Calu3 (cell line): Measurements from ENCODE around the gene GPSM1. TPM values are rescaled to one million over a fixed set of nuclear protein-coding genes. Genes with fewer than 3 reads are reported as not detected.

Experiments
- BruUV-seq: library from RNA; stranded (reverse); fragments of 400-500 nt; replicated peaks from 2 replicates; lab custom pipeline; 2021; lab: Mats Ljungman, UMichigan
- CTCF ChIA-PET: fragments of 300-600 bp; sonication (Branson Sonifier 250); formaldehyde crosslinking; loops from one replicate; lab custom pipeline; 2022; ENCODE audit warnings: antibody characterized with exemption; lab: Charles Lee
- DNase-seq: peaks from one replicate; pipeline ENCODE4 v3.0.0; 2022
- H3K27ac Mint-ChIP-seq: one replicate; pipeline ENCODE4 v1.8.0; 2022; ENCODE audit warnings: mixed read lengths; ENCODE audit not compliant: unreplicated experiment
- H3K27me3 Mint-ChIP-seq: one replicate; pipeline ENCODE4 v1.8.0; 2022; ENCODE audit warnings: mixed read lengths; ENCODE audit not compliant: unreplicated experiment
- H3K36me3 Mint-ChIP-seq: one replicate; pipeline ENCODE4 v1.8.0; 2022; ENCODE audit warnings: mild to moderate bottlenecking, moderate library complexity, mixed read lengths; ENCODE audit not compliant: insufficient read depth, unreplicated experiment
- H3K4me1 Mint-ChIP-seq: one replicate; pipeline ENCODE4 v1.8.0; 2022; ENCODE audit warnings: mild to moderate bottlenecking, low read depth, mixed read lengths; ENCODE audit not compliant: unreplicated experiment
- H3K4me3 Mint-ChIP-seq: one replicate; pipeline ENCODE4 v1.8.0; 2022; ENCODE audit warnings: mild to moderate bottlenecking, low read depth, moderate library complexity, mixed read lengths; ENCODE audit not compliant: unreplicated experiment
- H3K9me3 Mint-ChIP-seq: one replicate; pipeline ENCODE4 v1.8.0; 2022; ENCODE audit warnings: low read depth, mixed read lengths; ENCODE audit not compliant: unreplicated experiment
- intact Hi-C: fragments of 100-400 bp; cut with micrococcal nuclease; formaldehyde crosslinking; loops from one replicate; pipeline ENCODE4 v1.10.0; 2022; ENCODE audit not compliant: unreplicated experiment
- total RNA-seq: library from RNA; stranded (reverse); gene quantifications from 2 replicates; pipeline ENCODE4 v1.2.3, GENCODE V29; 2022
- TF ChIP-seq, protein P1 (sequence below): fragments of 200-600 bp; IDR thresholded peaks from one replicate; pipeline ENCODE4 v1.8.0; 2022; ENCODE audit warnings: antibody characterized with exemption; ENCODE audit not compliant: unreplicated experiment

The GPSM1 gene
- total RNA-seq, 1 experiment from 2014 or later: 3.9 TPM

- Mint-ChIP-seq H3K9me3 (no peaks in the 10 kb centered on the region), H3K4me1 (no peaks in the 10 kb centered on the region), H3K4me3 (no peak overlapping the region), H3K36me3 (peaks cover 39% of the 10 kb centered on the region), H3K27ac (no peak overlapping the region), H3K27me3 (no peaks in the 10 kb centered on the region)
- BruUV-seq: no TSS peak
- TF ChIP-seq, protein P1, sequence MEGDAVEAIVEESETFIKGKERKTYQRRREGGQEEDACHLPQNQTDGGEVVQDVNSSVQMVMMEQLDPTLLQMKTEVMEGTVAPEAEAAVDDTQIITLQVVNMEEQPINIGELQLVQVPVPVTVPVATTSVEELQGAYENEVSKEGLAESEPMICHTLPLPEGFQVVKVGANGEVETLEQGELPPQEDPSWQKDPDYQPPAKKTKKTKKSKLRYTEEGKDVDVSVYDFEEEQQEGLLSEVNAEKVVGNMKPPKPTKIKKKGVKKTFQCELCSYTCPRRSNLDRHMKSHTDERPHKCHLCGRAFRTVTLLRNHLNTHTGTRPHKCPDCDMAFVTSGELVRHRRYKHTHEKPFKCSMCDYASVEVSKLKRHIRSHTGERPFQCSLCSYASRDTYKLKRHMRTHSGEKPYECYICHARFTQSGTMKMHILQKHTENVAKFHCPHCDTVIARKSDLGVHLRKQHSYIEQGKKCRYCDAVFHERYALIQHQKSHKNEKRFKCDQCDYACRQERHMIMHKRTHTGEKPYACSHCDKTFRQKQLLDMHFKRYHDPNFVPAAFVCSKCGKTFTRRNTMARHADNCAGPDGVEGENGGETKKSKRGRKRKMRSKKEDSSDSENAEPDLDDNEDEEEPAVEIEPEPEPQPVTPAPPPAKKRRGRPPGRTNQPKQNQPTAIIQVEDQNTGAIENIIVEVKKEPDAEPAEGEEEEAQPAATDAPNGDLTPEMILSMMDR: no peak
- intact Hi-C loops: no loop called here
- DNase-seq: no peak
- CTCF ChIA-PET: no interaction called here
Measured at GRCh38 chr9:136361047-136361753, 33.9 kb downstream of the GPSM1 start.

GRCh38 chr9:136361754-136362449, 34.6 kb downstream of the GPSM1 start:
- CTCF ChIA-PET: interaction anchor here (1.5 kb wide), 1 partner anchor 11 kb away, joined by 6 read pairs; no protein-coding TSS in a partner anchor
- no TSS peak for BruUV-seq
- Mint-ChIP-seq H3K9me3 (no peaks in the 10 kb centered on the region), H3K36me3 (peaks cover 36% of the 10 kb centered on the region), H3K4me3 (no peak overlapping the region), H3K27ac (no peak overlapping the region), H3K4me1 (no peaks in the 10 kb centered on the region), H3K27me3 (no peaks in the 10 kb centered on the region)
- intact Hi-C loops: no loop called here
- TF ChIP-seq, protein P1: no peak
- no peak for DNase-seq

DNA sequence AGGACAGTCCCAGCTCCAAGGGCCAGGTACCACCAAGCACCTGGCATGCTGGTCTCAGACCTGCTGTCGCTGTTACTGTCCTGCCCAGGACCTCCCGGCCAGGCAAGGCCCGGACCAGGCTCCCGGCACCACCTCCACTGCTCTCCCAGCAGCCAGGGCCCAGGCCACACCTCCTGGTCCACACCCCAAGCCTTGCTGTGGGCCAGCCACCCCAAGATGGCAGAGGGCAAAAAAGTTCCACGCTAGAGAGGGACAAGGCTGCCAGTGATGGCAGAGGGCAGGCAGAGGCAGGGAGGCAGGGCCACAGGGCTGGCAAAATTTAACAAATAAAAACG, 35.1 kb downstream of the GPSM1 start:
- H3K4me1 Mint-ChIP-seq: no peaks in the 10 kb centered on the region
- no peaks in the 10 kb centered on the region for H3K9me3 Mint-ChIP-seq
- CTCF ChIA-PET: interaction anchor here (1.0 to 1.6 kb wide), 3 partner anchors 8 to 17 kb away, joined by 4 to 7 read pairs (median 6); no protein-coding TSS in a partner anchor

GRCh38 chr9:136363106-136363948, 36.0 kb downstream of the GPSM1 start, which contains the start of gene DNLZ:
DNLZ (minus strand) TSS chr9:136363744; CDS start chr9:136363714, 30 bp downstream.
- peaks cover 40% of the 10 kb centered on the region for H3K36me3 Mint-ChIP-seq
- DNase-seq: peak; percentile 94
- H3K27me3 Mint-ChIP-seq: no peaks in the 10 kb centered on the region
- BruUV-seq: no TSS peak
- H3K4me1 Mint-ChIP-seq: no peaks in the 10 kb centered on the region
- H3K4me3 Mint-ChIP-seq: peak within 1 kb of the TSS; percentile 67
- H3K9me3 Mint-ChIP-seq: no peaks in the 10 kb centered on the region
- intact Hi-C loops: no loop called here
- no peak within 1 kb of the TSS for H3K27ac Mint-ChIP-seq
- TF ChIP-seq, protein P1: peak; percentile 76
- CTCF ChIA-PET: interaction anchor here (1.0 to 1.6 kb wide), 4 partner anchors 9 to 33 kb away, joined by 3 to 7 read pairs (median 5); no protein-coding TSS in a partner anchor

More for the DNA sequence above, 35.1 kb downstream of the GPSM1 start:
- no peaks in the 10 kb centered on the region for H3K27me3 Mint-ChIP-seq
- H3K27ac Mint-ChIP-seq: no peak overlapping the region
- intact Hi-C loops: no loop called here
- DNase-seq: no peak
- TF ChIP-seq, protein P1: no peak
- no peak overlapping the region for H3K4me3 Mint-ChIP-seq
- no TSS peak for BruUV-seq
- H3K36me3 Mint-ChIP-seq: peaks cover 36% of the 10 kb centered on the region
